ENCODE results near the gene CALML6.

CALML6 gene

DNA sequence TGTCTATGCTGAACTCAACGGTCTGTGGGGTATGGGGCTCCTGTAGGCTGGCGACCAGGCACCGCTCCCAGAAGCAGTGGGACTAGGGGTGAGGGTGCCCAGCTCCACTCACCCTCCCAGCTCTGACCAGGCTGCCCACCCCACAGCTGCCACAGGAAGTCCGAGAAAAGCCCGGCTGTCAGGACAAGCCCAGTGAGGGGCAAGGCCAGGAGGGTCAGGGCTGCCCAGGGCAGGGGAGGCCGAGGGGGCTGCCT is 7.6 kb downstream of the CALML6 start:
- Histone ChIP-seq H3K27me3 (replicated peaks; ENCODE audit: insufficient read depth, low read length) (peaks cover 59% of the 10 kb centered on the region), H3K36me3 (replicated peaks; ENCODE audit: insufficient read depth, low read length) (no peaks in the 10 kb centered on the region), H3K27ac (ENCODE audit: low read length) (no peak overlapping the region), H3F3A (ENCODE audit: insufficient read depth, low read length) (no peaks in the 10 kb centered on the region), H3K4me1 (ENCODE audit: low read length) (peaks cover 10% of the 10 kb centered on the region), H3K9me3 (replicated peaks; ENCODE audit: insufficient read depth, low read length) (no peaks in the 10 kb centered on the region), H3K9ac (ENCODE audit: low read length) (no peak overlapping the region), H2AFZ (ENCODE audit: low read length) (no peak overlapping the region), H4K20me1 (ENCODE audit: insufficient read depth, low read length) (no peaks in the 10 kb centered on the region), H3K79me2 (ENCODE audit: low read length) (no peaks in the 10 kb centered on the region), H3K4me3 (ENCODE audit: low read length) (no peak overlapping the region), H3K4me2 (ENCODE audit: low read depth, low read length) (no peak overlapping the region), H3K9me2 (replicated peaks; ENCODE audit: insufficient read depth, low read length) (no peaks in the 10 kb centered on the region)
- DNase-seq: peak; percentile 1
- TF ChIP-seq EZH2 (optimal IDR thresholded peaks at IDR 0.05; ENCODE audit: low read depth, low read length): no peak
- TF ChIP-seq EZH2phosphoT487 (IDR thresholded peaks at IDR 0.05; ENCODE audit: low read length): no peak
- TF ChIP-seq, protein P1, sequence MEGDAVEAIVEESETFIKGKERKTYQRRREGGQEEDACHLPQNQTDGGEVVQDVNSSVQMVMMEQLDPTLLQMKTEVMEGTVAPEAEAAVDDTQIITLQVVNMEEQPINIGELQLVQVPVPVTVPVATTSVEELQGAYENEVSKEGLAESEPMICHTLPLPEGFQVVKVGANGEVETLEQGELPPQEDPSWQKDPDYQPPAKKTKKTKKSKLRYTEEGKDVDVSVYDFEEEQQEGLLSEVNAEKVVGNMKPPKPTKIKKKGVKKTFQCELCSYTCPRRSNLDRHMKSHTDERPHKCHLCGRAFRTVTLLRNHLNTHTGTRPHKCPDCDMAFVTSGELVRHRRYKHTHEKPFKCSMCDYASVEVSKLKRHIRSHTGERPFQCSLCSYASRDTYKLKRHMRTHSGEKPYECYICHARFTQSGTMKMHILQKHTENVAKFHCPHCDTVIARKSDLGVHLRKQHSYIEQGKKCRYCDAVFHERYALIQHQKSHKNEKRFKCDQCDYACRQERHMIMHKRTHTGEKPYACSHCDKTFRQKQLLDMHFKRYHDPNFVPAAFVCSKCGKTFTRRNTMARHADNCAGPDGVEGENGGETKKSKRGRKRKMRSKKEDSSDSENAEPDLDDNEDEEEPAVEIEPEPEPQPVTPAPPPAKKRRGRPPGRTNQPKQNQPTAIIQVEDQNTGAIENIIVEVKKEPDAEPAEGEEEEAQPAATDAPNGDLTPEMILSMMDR (IDR thresholded peaks at IDR 0.05; ENCODE audit: low read length): no peak

DNA sequence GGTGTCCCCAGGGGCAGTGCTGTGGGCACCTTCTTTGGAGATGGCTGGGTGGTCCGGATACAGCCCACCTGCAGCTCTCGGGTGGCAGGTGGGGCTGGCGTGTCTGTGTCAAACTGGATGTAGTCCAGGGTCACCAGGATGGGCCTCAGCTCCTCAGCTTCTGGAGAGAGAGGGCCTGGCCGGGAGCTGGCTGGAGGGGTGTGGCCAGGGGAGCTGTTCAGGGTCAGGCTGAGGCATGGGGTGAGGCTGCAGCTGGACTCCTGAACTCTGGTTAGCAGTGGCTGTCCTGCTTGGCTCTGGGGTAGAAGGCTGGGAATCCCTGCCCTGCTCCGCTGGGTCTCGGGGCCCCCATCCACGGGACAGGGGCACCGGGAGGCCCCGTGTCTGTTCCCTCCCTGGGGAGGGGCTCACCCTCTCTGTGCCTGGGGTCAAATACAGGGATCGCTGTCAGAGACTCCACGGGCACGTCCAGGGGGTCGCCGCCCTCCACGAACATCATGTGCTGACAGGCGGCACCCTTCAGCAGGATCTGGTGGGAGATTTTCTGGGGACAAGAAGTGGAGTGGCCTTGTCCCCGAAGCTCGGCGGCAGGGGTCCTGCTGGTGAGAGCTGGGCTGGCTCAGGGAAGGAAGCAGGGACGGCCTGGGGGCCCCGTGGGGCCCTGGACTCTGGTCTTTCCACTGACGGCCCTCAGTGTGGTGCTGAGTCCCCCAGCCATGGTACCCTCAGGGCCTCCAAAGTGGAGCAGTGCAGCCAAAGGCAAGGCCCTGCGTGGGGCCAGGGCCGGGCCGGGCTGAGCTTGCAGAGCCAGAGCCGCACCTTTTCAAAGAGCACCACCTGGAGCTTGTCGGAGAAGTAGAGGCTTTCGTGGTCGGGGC is 8.1 kb downstream of the CALML6 start:
- no peak overlapping the region for H3K4me2 ChIP-seq (ENCODE audit: low read depth, low read length)
- TF ChIP-seq EZH2phosphoT487 (IDR thresholded peaks at IDR 0.05; ENCODE audit: low read length) (no peak), EZH2 (optimal IDR thresholded peaks at IDR 0.05; ENCODE audit: low read depth, low read length) (no peak)
- TF ChIP-seq, protein P1 (IDR thresholded peaks at IDR 0.05; ENCODE audit: low read length): no peak
- no peaks in the 10 kb centered on the region for H3K36me3 ChIP-seq (replicated peaks; ENCODE audit: insufficient read depth, low read length)
- H2AFZ ChIP-seq (ENCODE audit: low read length): no peak overlapping the region
- H3K9ac ChIP-seq (ENCODE audit: low read length): no peak overlapping the region
- H3K4me3 ChIP-seq (ENCODE audit: low read length): no peak overlapping the region
- H3K27me3 ChIP-seq (replicated peaks; ENCODE audit: insufficient read depth, low read length): peaks cover 64% of the 10 kb centered on the region
- no peak for DNase-seq
- no peak overlapping the region for H3K27ac ChIP-seq (ENCODE audit: low read length)
- H3F3A ChIP-seq (ENCODE audit: insufficient read depth, low read length): no peaks in the 10 kb centered on the region
- H4K20me1 ChIP-seq (ENCODE audit: insufficient read depth, low read length): no peaks in the 10 kb centered on the region
- H3K4me1 ChIP-seq (ENCODE audit: low read length): peaks cover 9% of the 10 kb centered on the region
- H3K9me3 ChIP-seq (replicated peaks; ENCODE audit: insufficient read depth, low read length): no peaks in the 10 kb centered on the region
- H3K9me2 ChIP-seq (replicated peaks; ENCODE audit: insufficient read depth, low read length): no peaks in the 10 kb centered on the region
- H3K79me2 ChIP-seq (ENCODE audit: low read length): no peaks in the 10 kb centered on the region

- Histone ChIP-seq H2AFZ (ENCODE audit: low read length) (no peak overlapping the region), H3K79me2 (ENCODE audit: low read length) (no peaks in the 10 kb centered on the region), H3K27me3 (replicated peaks; ENCODE audit: insufficient read depth, low read length) (peaks cover 73% of the 10 kb centered on the region), H3K36me3 (replicated peaks; ENCODE audit: insufficient read depth, low read length) (no peaks in the 10 kb centered on the region), H3F3A (ENCODE audit: insufficient read depth, low read length) (no peaks in the 10 kb centered on the region), H3K4me2 (ENCODE audit: low read depth, low read length) (no peak overlapping the region), H3K9me2 (replicated peaks; ENCODE audit: insufficient read depth, low read length) (no peaks in the 10 kb centered on the region), H3K9ac (ENCODE audit: low read length) (no peak overlapping the region), H3K9me3 (replicated peaks; ENCODE audit: insufficient read depth, low read length) (no peaks in the 10 kb centered on the region), H3K4me1 (ENCODE audit: low read length) (peaks cover 3% of the 10 kb centered on the region; the same call in 1 of the 2 replicates), H3K27ac (ENCODE audit: low read length) (no peak overlapping the region), H3K4me3 (ENCODE audit: low read length) (no peak overlapping the region), H4K20me1 (ENCODE audit: insufficient read depth, low read length) (no peaks in the 10 kb centered on the region)
- TF ChIP-seq, protein P1 (IDR thresholded peaks at IDR 0.05; ENCODE audit: low read length): no peak
- no peak for DNase-seq
Measured at GRCh38 chr1:1924386-1924785, 9.3 kb downstream of the CALML6 start.

All from MM.1S (cell line).